COLO829 (cell line): Measurements from ENCODE around the gene CHST1.
A peak's percentile ranks its signal among the peaks of the same experiment; 100 is the strongest.

ENCODE experiments used
- DNase-seq: peaks from one replicate; pipeline ENCODE4 v3.0.0; 2012; ENCODE audit warnings: low spot score

CHST1 gene

DNA sequence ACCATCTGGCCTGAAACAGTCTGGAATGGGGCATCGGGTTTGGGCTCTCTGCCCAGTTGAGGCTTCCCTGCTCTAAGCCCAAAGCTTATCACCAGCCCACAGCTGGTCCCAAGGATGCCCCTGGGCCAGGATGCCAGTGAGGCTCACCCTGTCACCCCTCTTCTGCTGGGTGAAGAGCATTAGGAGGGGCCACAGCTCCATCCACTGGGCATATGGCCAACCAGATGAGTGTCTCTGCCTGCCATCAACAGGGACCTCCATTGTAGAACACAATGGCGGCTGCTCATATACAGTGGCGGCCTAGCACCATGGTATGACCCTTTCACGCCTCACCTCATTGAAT, 5.6 kb downstream of the CHST1 start:
- no peak for DNase-seq

DNA sequence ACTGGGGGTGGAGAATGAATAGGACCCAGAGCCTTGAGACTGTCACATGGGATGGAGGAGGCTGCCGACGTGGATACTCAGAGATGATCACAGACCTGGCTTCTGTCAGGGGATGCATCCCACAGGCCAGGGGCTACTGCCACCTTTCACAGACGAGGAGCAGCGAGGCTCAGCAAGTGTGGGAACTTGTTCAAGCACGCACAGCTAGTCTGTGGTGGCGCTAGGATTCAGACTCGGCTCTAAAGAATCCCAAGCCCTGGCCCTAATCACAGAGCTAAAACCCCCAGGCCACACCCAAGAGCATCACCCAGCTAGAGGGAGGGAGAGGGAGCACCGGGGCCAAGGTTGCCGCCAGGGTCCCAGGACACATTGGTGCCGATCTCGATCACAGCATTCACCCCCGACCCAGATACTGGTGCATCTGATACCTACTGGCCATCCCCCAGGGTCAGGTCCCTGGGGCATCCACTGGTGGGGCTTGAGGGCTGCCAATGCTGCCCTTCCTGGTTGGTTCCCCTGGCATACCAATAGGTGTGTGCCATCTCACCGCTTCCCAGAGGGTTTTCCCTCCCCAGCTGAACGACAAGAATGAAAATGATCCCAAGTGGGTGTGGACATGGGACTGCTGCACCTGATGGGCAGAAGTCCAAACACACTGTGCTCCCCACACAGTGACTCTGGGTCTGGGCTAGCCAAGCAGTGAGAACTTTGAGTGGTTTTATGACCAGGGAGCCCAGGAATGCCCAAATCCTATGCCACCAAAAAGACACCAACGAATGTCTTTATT, 6.2 kb downstream of the CHST1 start:
- DNase-seq: no peak

DNA sequence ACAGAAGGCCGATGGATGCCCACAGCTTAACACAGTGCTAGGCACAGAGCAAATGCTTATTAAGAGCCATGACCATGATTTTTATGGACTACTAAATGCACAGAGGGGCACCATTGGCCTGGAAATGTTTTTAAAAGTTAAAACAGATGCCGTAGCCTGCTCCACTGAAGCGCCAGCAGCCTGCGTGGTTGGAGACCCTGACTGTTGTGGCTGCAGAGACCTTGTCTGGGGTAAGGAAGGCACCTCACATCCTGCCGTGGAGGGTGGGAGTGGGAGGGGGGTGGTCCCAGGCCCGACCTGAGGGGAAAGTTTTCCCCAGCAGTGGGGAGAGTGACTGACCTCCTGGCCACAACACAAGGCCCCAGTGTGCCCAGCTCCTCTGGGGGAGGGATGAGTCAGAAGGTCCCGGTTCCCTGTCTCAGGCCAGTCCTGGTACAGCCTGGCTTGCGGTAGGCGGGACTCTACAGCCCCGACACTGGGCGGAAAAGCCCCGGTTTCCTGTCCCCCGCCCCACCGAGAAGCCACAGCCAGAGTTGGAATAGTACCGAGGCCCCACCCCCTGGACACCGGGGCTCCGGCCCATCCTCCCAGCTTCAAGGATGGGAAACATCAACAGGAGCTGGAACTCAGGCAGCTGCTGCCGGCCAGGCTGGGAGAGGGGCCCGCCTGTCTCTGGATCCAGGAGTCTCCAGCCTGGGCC, 7.0 kb downstream of the CHST1 start:
- peak; percentile 80 for DNase-seq

DNA sequence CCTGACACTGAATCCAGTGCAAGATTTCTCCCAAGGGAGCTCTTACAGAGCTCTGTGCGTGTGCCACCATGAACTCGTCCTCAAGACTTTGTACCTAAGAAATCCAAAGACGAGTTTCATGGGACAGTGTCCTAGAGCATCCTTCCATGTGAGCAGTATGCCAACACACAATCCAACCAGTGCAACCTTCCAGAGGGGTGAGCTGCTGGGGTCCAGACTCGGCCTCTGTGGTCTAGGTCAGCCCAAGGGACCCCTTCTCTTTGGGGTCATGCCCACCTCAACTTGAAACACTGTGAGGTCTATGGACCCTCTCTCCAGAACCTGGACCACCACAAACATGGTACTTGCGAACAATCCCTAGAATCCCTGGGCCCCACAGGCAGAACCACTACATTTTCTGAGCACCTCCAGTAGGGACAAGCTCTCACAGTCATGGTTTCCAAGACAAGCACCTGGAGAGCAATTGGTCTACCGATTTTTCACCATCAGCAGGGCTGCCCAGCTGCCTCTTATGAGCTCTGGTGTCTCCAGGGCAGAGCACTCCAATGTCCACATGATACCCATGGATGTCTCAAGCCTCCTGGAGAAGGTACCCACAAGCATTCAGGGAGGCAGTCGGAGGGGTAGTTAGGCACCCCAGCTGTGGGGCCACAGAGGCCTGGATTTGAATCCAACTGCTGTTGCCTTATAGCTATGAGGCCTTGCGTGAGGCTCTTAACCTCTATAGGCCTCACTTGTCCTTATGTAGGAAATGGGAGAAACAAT, 7.7 kb downstream of the CHST1 start:
- no peak for DNase-seq

DNA sequence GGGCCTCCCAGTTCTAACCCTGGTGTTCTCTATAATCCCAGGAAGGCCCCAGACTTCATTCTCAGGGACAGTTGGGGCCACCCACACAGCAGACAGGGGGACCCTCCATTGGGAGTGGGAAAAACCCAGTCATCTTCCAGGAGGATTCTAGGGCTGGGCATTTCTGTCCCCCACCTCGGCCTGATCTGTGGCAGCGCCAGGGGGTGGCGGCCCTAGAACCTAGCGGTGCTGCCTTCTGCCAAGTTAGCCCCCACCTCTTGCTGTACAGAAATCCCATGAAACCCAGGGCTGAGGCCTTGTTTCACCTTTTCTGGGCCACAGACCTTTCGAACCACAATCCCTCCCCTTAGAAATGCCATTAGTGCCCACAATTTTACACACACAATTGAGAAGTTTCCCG, 9.6 kb downstream of the CHST1 start:
- no peak for DNase-seq

DNA sequence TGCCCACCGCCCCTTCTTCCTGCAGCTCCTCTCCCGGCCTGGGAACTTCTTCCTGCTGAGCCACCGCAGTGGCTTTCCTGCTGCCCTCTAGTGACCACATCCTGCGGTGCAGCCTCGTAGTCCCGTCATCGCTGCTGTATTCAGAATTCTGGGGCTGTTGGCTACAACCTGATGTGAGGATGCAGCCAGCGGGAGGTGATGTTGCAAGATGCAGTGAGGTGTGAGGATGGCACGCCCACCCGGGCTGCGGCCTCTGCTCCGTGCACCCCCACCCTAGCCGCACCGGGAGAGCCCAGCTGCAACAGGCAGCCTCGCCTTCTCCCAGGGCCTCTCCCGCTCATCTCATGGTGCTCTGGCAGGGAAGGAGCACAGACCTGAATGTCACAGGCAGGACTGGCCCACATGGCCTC, 10.1 kb downstream of the CHST1 start:
- DNase-seq: peak; percentile 73

DNA sequence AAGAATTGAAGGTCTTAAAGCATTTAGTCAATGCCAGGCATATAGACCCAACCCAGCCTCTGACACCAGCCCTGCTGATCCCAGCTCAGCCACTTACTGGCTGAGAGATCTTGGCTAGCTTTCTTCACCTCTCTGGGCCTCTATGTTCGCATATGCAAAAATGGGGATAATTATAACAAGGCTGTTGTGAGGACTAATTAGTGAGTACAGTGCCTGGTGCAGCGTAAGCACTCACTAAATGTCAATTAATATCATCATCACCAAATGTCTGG, 10.5 kb downstream of the CHST1 start:
- DNase-seq: no peak

DNA sequence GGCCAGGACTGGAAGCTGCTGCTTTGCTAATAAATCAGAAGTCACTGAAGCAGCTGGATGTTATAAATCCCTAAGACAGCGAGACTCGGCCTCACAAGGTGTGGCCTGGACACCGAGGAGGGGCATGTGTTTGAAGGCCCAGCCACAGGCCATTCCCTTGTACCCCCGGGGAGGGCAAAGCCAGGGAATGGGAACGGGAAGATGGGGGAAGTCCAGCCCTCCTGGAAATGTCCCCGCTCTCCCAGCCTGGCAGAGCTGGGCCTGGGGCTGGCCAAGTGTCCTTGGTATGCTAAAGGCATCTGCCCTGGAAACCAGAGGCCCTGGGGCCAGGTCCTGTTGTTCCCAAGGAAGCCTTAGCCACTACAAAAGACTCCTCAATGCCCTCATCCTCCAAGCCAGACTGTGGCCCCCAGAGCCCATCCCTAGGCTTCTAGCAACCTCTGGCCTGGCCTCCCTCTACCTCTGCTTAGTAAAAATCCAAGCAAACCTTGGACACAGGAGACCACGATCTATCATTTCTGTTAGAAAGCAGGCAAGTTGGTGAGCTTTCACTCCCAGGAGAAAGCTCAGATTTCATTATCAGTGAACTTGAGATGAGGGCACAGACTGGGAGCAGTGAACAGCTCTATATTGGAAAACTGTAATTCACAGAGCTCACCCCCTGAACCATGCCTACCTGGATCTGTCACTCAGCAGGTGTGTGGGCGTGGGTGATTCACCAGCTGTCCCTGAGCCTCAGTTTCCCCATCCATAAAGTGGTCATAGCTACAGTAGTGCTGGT, 11.0 kb downstream of the CHST1 start:
- no peak for DNase-seq

DNA sequence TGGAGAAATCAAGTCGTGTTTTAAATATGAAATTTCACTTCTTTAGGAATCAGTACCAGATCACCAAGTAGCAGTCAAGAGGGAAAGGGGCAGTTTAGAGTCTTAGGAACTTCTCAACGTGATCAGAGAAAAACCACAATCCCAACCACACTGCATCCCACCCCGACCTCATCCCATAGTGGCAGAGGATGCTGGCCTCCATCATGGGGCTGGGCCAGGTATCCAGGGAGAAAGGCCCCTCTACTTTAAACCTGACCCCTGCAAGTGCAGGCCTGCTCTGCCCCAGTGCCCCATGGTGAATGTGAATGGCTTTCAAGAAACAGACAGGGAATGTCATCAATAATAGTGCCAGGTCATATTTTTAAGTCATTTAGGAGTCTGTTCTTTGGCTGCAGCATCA, 12.1 kb downstream of the CHST1 start:
- no peak for DNase-seq

DNA sequence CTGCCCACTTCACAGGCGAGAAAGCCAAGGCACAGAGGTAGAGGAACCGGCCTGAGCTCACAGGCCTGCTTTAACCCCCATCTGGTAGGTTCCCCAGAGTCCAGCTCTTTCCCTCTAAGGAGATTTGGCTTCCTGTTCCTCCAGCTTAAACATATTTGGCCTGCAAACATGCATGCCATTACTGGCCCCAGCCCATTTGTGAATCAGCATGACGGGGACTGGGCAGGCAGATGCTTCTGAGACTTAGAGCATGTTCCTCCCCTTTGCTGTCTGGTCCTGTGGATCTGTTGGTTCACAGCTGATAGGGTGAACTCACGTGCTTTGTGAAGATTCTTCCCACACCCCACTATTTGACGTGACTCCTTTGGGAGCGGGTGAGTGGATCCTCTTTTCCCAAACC, 12.6 kb downstream of the CHST1 start:
- DNase-seq: no peak

DNA sequence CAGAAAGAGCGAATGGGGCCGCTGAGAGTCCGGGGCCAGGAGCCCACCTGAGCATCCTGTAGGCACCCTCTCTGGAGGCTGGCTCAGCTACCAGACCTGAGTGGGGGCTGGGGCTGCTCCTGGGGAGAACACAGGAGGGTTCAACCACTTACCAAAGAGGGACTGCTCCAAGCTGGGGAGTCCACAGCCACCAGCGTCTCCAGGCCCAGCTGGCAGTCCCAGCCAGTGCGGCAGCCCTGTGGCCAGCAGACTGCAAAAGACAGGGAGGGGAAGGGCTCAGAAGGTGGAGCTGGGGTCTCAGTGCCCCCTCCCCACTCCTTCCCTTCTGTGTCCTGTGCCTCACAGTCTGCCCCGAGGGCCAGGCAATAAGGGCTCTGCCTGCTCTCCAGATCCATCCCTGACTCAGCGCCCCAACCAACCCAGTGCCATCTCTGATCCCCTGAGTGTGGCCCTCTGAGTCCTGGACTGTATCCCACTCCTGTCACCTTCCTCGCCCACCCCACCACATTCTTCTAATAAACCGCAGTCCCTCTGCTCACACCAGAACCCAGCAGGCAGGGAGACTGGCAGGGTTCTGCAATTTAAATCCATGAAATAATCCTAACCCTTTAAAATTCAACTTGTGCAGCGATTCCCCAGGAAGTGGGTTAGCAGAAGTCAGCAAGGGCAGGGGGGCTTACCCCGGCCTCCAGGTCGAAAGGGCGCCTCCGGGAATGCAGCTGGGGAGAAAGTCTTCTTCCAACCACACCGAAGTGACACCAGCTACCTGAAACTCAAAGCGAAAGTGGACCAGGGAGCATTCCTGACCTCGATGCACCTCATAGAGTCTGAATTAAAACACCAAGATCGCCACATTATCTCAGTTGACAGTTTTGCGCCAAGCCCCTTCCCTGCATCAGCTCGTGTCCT, 13.3 kb downstream of the CHST1 start:
- DNase-seq: no peak

DNA sequence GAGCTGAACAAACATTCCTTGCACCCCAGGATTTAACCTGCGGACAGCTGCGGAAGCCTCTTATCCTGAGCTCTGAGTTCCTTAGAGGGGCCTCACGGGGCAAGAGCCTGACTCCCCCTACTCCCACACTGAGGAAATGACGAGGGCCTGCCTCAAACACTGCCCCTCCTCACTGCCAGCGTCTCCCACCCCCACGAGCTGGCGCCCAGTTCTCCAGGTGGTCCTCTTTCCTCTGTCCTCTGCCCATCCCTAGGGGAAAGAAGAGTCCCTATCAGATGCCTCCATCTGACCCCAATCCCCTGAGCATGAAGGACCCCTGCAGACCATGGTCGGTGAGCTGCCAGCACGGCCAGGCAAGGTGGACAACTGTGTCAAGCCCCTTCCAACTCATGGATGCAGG, 14.3 kb downstream of the CHST1 start:
- DNase-seq: no peak

DNA sequence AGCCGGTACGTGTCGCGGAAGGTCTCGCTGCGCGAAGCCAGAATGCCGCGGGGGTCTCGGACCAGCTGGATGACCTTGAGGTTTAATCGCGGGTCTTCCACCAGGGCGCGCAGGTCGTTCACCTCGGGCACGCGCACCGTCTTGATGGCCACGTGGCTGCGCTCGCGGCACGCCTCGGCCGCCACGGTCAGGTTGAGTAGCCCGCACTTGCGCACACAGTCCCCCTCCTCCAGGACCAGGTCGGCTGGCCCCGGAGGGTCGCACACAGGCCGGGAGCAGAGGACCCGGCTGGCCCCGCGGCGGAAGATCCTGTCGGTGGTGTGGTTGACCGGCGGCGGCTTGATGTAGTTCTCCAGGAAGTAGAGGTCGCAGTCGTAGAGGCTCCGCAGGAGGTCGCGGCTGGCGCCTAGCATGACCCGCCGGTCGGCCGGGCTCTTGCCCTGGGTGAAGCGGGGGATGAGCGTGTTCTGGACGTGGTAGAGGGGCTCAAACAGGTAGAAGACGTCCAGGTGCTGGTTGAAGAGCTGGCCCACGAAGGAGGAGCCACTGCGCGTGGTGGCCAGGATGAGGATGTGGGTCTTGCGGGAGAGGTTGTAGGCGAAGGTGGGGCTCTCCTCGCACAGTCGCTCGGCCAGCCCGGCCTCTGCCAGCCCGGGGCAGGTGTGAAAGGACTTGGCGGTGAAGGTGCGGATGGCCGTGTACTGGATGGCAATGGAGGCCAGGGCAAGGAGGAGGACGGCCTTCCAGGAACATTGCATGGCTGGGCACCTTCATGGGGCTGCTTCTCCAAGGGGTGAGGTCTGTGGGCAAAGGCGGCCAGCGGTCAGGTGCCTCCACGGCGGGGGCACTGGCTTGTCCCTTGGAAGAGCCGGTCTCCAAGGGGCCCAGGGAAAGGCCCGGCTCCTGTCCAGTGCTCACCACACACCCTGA, 15.0 kb downstream of the CHST1 start:
- no peak for DNase-seq

DNA sequence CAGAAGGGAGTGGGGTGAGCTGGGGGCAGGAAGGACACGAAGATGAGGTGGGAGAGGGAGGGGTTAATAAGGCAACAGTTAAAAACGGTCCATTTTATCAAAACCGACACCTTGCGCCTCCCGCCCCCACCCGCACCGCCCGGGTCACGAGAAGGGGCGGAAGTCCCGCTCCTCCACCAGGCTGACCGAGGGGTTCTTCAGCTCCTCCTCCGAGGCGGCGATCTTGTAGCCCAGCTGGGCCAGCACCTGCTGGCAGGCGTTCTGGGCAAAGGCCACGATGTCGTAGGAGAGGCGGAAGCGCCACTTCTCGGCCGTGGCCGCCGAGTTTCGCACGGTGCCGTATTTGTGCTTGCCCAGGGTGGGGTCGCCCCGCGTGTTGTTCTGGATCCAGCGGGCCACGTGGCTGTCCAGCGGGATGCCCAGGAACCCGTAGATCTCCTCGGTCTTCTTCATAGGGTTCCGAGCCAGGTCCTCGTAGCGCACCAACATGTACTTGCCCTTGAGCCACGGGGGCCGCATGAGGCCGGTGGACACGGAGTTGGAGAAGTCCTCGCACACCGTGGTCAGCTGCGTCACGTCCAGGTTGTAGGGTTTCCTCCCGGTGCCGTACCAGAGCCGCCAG, 15.8 kb downstream of the CHST1 start:
- no peak for DNase-seq

DNA sequence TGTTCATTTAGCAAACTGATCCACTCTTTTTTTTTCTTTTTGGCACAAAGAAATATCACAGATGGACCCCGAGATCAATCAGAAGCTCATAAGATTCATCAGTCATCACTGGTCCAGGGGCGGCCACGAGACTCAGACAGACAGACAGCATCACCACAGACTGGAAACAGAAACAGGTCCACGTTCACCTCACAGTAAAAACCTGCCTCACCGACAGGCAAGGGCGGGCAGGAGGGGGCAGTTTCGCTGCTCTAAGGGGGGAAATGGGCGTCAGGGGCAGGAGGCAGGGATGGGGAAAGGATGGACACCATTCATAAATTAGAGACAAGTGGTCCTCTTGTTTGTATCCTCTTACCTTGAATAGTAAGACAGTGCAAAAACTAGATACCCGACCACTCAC, 16.5 kb downstream of the CHST1 start:
- DNase-seq: no peak

DNA sequence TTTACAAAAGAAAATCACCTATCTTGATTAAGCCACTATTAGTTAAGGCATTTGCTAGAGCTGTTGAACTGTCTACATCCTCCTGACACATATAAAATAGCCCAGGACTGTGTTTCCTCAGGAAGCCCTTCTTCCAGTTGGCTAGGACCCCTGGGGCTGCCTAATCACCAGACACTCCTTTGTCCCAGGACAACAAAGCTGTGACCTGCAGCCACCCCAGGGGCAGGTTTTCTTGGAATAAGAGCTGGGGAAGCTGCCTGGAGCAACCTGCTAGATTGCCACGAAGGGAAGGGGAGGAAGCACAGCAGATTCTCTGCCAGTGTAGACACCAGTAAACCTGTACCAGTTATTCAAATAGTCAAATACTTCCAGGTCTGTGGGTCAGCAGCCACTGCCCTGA, 17.6 kb downstream of the CHST1 start:
- no peak for DNase-seq

DNA sequence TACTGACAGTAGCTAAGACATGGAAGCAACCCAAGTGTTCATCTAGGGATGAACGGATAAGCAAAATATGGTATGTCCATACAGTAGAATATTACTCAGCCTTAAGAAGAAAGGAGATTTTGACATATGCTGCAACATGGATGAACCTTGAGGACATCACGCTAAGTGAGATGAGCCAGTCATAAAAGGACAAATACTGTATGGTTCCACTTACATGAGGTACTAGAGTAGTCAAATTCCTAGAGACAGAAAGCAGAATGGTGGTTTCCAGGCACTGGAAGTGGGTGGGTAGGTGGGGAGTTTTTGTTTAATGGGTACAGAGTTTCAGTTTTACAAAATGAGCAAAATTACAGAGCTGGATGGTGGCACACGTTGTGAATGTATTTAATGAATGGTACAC, 18.1 kb downstream of the CHST1 start:
- DNase-seq: no peak

DNA sequence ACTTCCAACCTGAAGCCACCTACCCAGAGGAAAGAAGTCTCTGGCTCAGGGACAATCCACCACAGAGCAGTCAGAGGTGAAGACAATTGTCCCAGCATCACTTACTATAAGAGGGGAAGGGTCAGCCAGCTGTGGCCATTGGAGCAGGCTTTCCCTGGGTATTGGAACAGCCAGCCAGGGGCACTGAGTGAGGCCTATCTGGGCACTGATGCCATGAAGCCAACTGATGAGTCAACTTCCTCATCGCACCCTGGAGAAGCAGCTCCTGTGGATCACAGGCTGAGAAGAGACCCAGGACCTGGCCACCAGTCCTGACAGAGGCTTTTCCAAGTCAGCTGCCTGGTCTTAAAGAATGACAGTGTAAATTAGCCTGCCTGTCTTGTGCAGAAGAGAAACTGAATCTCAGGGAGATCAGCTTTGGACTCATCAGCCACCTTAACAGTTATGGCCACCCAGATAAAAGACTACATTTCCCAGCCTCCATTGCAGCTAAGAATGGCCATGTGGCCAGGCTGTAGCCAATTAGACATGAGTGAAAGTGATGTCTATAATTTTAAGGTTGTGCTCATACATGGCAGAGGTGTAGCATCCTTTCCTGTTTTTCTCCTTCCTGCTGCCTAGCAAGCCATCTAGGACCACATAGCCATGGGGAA, 19.0 kb downstream of the CHST1 start:
- DNase-seq: peak; percentile 32
